PC-9 (cell line): ENCODE measurements around the gene PIK3C2G.

Source experiments
- CTCF ChIP-seq: fragments of 200-600 bp; sonication (generic); conservative IDR thresholded peaks from 2 replicates; pipeline ENCODE4 v1.6.1; 2017; ENCODE audit warnings: mixed run types, antibody characterized with exemption, mild to moderate bottlenecking, moderate library complexity
- EZH2 ChIP-seq: fragments of 200-600 bp; sonication (generic); IDR thresholded peaks from 2 replicates; pipeline ENCODE4 v1.8.0; 2017; ENCODE audit warnings: antibody characterized with exemption, low read depth

GRCh38 chr12:18280728-18281127 is 19.4 kb downstream of the PIK3C2G start:
- TF ChIP-seq EZH2: no peak
- TF ChIP-seq CTCF: no peak
